Stimulated activated CD4-positive, alpha-beta T cell treated with anti-CD3 and anti-CD28 coated beads, Interleukin-12 subunit alpha, Interleukin-12 subunit beta, amount 100 ng/mL, for 4 hours (primary cell): Measurements from ENCODE around the gene NTN4.
"Not testable (repeated sequence)": the region's sequence is repeated elsewhere in the genome, so short reads cannot be mapped to it uniquely, and the experiment has no call there.

Experiments used
- DNase-seq: peaks from one replicate; pipeline ENCODE4 v3.0.0-alpha.2; 2020

Gene NTN4

GRCh38 chr12:95790033-95790916 lies at the start of gene NTN4:
NTN4 (minus strand) TSS chr12:95790764; CDS start chr12:95790309, 455 bp downstream.
- DNase-seq: peak; percentile 11

GRCh38 chr12:95838125-95838524 lies 47.6 kb upstream of the NTN4 start:
- no peak for DNase-seq

GRCh38 chr12:95837240-95838038 lies 46.9 kb upstream of the NTN4 start:
- no peak for DNase-seq

DNA sequence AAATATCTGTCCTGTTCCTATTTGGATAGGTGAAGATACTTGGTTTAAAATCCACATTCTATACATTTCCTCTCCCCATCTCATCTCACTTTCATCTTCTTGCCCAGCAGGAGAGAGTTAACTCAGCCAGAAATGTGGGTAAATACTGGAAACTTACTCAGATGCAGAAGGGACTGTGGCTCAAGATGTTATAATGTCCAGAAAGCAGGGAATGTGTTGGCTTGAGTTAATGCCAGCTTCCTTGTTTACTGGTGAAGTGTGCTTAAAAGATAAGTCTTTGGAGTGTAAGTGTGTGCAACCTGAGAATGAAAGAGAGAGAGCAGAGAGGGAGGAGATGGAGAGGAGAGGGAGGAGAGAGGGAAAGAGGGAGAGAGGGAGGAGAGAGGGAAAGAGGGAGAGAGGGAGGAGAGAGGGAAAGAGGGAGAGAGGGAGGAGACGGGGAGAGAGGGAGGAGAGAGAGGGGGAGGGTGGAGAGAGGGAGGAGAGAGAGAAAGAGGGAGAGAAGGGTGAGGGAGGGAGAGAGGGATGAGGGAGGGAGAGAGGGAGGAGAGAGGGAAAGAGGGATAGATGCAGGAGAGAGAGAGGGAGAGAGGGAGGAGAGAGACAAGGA lies 46.2 kb upstream of the NTN4 start:
- DNase-seq: no peak

DNA sequence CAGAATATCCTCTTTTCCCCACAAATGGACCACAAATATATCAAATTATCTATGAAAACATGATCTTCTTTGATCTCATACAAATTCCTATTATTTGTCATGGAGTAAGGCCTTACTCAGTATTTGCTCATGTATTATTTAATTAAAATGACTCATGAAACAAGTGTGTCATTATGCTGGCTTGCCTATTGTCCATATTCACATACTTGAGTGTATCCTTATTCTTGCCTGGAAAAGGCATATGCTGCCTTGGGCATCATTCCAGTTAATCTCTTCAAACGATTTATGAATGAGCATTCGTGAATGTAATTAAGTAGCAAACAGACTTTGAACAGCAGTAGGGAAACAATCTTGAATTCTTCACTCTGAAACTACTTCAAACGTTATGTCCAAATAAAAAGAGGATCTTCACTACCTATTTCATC lies 45.6 kb upstream of the NTN4 start:
- no peak for DNase-seq

- no peak for DNase-seq
Observed at GRCh38 chr12:95834572-95834971, 44.0 kb upstream of the NTN4 start.

DNA sequence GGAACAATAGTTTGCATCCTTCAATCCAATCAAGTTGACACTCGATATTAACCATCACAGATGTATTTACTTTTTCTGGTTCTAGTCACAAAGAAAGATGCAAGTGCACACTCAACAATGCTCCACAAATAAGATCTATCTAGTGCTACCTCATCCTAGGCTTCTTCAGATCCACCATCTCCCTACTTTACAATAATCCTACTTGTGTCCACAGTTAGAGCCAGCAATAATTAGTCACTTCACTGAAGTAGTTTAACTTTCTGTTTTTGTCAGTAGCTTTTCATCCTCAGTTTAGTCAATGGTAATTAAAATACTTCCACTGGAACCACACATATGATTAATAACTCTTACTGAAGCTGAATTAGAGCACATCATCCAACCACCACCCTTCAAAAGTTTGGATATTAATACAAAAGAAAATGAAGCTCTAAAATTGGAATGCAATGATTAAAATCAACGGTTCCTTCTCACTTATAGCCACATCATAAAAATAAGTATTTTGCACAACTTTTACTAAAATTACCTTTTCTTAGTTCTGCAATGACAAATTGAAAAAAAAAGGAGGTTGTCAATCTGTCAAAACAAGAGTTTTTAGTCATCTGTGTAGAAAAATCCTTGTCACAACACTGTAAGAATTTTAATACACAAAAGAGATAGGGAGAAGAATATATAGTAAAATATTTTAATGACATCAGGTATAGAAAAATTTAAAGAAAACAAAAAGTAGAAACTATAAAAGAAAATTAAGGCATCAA lies 39.9 kb upstream of the NTN4 start:
- no peak for DNase-seq

DNA sequence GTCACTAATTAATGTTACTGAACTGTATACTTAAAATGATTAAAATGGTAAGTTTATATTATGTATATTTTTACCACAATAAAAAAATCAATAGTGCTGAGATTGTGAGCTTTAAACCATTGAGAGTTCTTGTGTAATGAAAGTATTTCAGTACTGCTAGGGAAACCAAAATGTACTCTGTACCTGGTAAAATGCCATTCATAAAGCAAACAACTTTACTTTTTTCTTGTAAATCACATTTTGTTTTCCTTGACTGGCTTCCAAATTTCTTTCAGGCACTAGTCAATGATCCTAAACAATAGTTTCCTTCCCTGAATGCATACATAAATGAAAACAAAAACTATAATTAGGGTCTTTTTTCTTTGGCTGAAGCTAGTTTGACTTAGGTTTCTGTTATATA lies 38.8 kb upstream of the NTN4 start:
- DNase-seq: no peak

DNA sequence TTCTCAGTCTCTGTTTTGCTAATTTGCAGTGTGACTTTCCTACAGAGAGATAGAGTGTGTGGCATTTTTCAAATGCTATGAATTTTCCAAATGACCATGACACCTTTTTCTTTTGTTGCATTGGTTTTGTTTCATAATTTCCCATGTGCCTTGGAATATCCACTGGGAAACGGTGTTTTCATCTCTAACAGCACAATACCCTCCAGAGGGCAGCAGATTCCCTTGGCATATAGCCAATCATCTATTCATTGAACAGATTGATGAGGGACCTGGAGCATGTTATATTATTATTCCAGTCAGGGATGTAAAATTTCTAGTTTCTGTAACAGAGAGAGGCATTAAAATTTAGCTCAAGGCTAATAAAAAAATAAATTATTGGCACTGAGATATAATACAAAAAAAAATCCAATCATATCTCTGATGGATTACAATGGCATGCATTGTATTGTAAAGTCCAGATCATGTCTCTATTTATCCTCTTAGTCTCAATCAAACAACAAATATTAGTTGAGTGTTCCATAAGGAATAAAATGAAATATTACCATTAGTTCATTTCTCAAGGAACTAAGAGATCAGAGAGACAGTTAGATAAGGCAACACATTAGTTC lies 29.6 kb upstream of the NTN4 start:
- DNase-seq: no peak

- DNase-seq: no peak
Observed at GRCh38 chr12:95815632-95816212, 25.2 kb upstream of the NTN4 start.

DNA sequence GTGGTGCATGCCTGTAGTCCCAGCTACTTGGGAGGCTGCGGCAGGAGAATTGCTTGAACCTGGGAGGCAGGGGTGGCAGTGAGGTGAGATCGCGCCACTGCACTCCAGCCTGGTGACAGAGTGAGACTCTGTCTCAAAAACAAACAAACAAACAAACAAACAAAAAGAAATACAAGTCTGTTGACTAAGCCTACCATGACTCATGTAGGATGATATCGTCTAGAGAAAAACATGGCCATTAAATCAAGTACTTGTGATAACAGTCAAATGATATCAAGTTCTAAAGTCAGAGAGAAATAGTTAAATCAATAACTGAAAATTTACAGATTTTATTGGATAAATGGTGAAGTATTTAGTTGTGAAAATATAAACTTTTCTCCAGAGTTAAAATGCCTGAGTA lies 21.6 kb upstream of the NTN4 start:
- DNase-seq: not testable (repeated sequence)

GRCh38 chr12:95810411-95810810 lies 19.8 kb upstream of the NTN4 start:
- no peak for DNase-seq

DNA sequence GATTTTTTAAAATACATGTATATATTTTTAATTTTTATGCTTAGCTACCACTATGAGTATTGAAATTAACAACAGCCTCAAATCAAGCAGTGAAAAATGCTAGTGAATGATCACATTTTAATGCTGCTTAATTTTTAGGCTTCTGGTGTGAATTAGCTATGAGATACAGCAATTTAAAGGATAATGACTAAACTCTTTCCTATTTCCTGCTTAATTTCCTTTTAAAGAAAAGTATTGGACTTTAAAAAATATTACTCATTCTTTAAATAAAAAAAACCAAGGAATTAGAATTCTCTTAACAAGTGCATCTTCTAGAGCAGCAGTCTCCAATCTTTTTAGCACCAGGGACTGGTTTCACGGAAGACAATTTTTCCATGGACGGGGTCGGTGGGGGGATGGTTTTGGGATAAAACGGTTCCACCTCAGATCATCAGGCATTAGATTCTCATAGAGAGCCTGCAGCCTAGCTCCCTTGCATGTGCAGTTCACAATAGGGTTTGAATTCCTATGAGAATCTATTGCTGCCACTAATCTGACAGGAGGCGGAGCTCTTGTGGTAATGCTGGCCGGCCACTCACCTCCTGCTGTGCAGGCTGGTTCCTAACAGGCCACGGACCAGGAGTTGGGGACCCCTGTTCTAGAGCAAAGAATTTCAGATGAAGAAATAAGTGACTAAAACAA lies 18.6 kb upstream of the NTN4 start:
- DNase-seq: no peak

- DNase-seq: no peak
Observed at GRCh38 chr12:95808146-95808545, 17.6 kb upstream of the NTN4 start.

GRCh38 chr12:95805864-95806671 lies 15.5 kb upstream of the NTN4 start:
- no peak for DNase-seq

GRCh38 chr12:95804291-95804690 lies 13.7 kb upstream of the NTN4 start:
- DNase-seq: no peak

DNA sequence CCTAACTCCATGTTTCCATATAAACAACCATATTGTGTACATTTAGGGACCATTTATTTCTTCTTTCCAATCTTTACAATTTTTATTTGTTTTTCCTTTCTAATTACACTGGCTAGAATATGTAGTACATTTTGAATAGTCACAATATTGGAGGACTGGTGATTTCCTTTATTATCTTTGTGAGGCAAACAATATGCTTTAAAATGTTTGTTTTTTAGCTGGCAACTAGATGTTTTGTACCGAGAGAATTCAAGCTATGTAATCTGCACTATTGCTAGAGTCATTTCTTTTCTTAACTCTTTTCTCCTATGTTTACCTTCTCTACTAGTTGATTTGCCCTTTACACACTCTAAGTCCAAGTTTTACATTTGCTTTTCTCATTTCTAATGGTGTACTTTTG lies 13.3 kb upstream of the NTN4 start:
- no peak for DNase-seq

DNA sequence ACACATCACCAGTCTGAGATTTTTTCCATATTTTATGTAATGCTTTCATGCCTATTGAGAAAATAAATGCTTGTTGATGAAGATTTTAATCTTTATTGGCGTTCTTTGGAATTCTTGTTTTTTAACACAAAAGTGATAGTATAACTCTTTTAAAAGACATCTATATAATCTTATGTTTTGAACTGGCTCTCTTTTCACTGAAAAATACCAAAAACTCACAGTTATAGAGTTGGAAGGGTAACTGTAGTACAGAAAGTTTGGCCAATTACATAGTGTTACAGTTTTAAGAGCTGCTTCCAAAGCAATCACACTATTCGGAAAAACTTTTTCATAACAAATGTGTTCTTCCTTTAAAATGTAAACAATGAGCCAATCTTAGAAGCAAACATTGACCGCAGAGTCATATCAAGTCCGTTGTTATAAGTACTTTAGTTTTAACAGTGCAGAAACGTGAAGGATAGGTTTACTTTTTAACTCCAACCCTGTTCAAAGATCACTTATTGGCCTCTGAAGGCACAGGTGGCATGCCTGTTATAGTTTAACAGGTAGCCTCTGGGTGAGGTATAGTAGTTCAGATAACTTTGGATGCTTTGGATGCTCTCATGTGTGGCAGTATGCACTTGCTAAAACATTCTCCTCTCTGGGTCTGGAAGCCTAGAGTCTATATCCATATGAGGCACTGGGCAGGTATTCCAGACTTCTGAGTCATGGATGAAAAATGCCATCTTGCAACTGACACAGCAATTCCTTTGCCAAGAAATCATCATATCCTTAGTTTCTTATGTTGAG lies 12.1 kb upstream of the NTN4 start:
- no peak for DNase-seq

DNA sequence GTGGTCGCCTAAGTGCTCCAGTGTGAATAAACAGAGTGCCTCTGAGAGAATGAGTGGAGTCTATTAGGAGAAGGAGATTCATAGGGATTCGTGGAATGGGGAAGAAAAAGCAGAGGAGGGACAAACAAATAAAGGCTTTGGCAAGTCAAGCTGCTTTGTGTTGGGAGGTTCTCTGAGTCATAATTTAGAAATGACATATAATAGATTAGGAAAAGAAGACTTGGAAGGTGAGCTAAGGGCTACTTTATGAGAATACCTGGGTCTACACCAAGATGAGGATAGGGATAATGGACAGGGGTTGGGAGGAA lies 6.4 kb upstream of the NTN4 start:
- no peak for DNase-seq
